ENCODE measurements around the gene GRK5. TPM values are rescaled to one million over a fixed set of nuclear protein-coding genes. Genes with fewer than 3 reads are reported as not detected.

The GRK5 gene
- total RNA-seq, 1 experiment from 2014 or later, result 4.8 TPM

DNA sequence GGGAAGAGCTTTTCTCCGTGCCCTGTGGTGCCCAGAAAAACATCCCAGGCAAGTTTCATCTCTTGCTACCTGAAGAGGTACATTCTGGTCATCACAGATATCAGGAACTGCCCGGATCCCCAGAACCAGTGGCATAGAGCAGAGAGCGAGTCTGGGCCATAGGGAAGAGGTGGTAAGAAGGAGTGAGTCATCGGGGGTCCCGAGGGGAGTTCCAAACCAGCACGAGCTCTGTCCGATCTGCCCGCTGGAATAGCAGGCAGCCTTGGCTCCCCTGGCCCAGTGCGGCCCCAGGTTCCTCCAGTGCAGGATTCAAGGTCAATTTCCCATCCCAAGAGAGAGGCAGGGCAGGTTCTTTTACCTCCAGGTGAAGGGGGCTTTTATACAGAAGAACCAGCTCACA lies 210.5 kb downstream of the GRK5 start:
- Histone ChIP-seq H3K9me2 (ENCODE audit: insufficient read depth) (no peaks in the 10 kb centered on the region), H3F3A (ENCODE audit: insufficient read depth, low read depth) (no peaks in the 10 kb centered on the region), H3K36me3 (ENCODE audit: low read depth) (no peaks in the 10 kb centered on the region), H4K20me1 (ENCODE audit: insufficient read depth) (no peaks in the 10 kb centered on the region), H2AFZ (no peak overlapping the region), H3K27me3 (ENCODE audit: insufficient read depth, low read depth) (no peaks in the 10 kb centered on the region), H3K9me3 (ENCODE audit: insufficient read depth, low read depth) (no peaks in the 10 kb centered on the region), H3K79me2 (ENCODE audit: low read depth) (no peaks in the 10 kb centered on the region), H3K27ac (no peak overlapping the region), H3K4me1 (replicated peaks; ENCODE audit: insufficient read depth) (no peaks in the 10 kb centered on the region), H3K4me2 (no peak overlapping the region), H3K4me3 (no peak overlapping the region)
- POLR2A ChIA-PET (ENCODE audit: unreplicated experiment), result no interaction called here
- TF ChIP-seq, protein P1, sequence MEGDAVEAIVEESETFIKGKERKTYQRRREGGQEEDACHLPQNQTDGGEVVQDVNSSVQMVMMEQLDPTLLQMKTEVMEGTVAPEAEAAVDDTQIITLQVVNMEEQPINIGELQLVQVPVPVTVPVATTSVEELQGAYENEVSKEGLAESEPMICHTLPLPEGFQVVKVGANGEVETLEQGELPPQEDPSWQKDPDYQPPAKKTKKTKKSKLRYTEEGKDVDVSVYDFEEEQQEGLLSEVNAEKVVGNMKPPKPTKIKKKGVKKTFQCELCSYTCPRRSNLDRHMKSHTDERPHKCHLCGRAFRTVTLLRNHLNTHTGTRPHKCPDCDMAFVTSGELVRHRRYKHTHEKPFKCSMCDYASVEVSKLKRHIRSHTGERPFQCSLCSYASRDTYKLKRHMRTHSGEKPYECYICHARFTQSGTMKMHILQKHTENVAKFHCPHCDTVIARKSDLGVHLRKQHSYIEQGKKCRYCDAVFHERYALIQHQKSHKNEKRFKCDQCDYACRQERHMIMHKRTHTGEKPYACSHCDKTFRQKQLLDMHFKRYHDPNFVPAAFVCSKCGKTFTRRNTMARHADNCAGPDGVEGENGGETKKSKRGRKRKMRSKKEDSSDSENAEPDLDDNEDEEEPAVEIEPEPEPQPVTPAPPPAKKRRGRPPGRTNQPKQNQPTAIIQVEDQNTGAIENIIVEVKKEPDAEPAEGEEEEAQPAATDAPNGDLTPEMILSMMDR (conservative IDR thresholded peaks at IDR 0.05), result no peak
- TF ChIP-seq EZH2 (IDR thresholded peaks at IDR 0.05; ENCODE audit: low read depth), result no peak
- no TSS peak for BruUV-seq (replicated peaks)
- intact Hi-C loops (cut with micrococcal nuclease; ENCODE audit: unreplicated experiment), result loop anchor here (1.0 to 2.0 kb wide), 4 partner anchors 71 to 212 kb away; partner anchors contain the start of gene RGS10
- CTCF ChIA-PET, result no interaction called here
- no peak for DNase-seq

DNA sequence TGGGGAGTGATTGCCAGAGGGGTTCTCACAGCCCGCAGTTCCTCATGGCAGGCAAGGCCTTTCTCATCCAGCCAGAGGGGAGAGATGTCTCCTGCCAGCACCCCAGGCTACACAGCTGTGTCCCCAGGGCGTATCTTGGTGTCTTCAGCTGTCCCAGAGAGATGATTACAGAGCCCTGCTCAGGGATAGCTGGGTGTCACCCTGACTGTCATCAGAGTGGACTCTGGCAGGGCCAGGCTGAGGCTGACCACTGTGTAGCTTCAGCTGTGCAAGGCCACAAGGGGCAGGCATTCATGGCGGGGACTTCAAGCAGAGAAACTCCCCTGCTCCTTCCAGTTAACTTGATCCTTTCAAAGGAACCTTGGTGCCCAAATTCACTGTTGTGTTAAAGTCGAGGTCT lies 211.0 kb downstream of the GRK5 start:
- H3F3A ChIP-seq (ENCODE audit: insufficient read depth, low read depth), result no peaks in the 10 kb centered on the region
- no peak overlapping the region for H2AFZ ChIP-seq
- DNase-seq, result no peak
- TF ChIP-seq EZH2 (IDR thresholded peaks at IDR 0.05; ENCODE audit: low read depth), result no peak
- TF ChIP-seq, protein P1 (conservative IDR thresholded peaks at IDR 0.05), result no peak
- H3K4me1 ChIP-seq (replicated peaks; ENCODE audit: insufficient read depth), result no peaks in the 10 kb centered on the region
- H3K9me3 ChIP-seq (ENCODE audit: insufficient read depth, low read depth), result no peaks in the 10 kb centered on the region
- intact Hi-C loops (cut with micrococcal nuclease; ENCODE audit: unreplicated experiment), result no loop called here
- ChIA-PET POLR2A (ENCODE audit: unreplicated experiment) (no interaction called here), CTCF (no interaction called here)
- H4K20me1 ChIP-seq (ENCODE audit: insufficient read depth), result no peaks in the 10 kb centered on the region
- BruUV-seq (replicated peaks), result no TSS peak
- H3K79me2 ChIP-seq (ENCODE audit: low read depth), result no peaks in the 10 kb centered on the region
- no peaks in the 10 kb centered on the region for H3K27me3 ChIP-seq (ENCODE audit: insufficient read depth, low read depth)
- no peak overlapping the region for H3K4me2 ChIP-seq
- H3K27ac ChIP-seq, result no peak overlapping the region
- H3K4me3 ChIP-seq, result no peak overlapping the region
- H3K36me3 ChIP-seq (ENCODE audit: low read depth), result no peaks in the 10 kb centered on the region
- no peaks in the 10 kb centered on the region for H3K9me2 ChIP-seq (ENCODE audit: insufficient read depth)

DNA sequence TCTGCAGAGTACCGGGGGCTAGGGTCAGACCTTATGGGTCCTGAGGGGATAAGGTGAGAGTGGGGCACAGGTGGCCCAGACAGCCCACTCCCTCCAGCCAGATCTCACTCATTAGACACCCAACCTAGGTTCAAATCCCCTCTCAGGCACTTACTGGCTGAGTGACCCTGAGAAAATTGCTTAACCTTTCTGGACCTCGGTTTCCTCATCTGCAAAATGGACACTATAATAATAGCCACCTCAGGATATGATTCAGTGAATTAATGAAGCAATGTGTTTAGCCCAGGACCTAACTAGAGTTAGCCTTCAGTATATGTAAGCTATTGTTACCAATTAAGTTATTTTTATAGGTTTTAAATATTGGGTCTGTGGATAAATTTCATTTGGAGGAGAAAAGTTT lies 212.6 kb downstream of the GRK5 start:
- H3K9me2 ChIP-seq (ENCODE audit: insufficient read depth), result no peaks in the 10 kb centered on the region
- no peaks in the 10 kb centered on the region for H3K27me3 ChIP-seq (ENCODE audit: insufficient read depth, low read depth)
- H3K4me3 ChIP-seq, result no peak overlapping the region
- no TSS peak for BruUV-seq (replicated peaks)
- H3K27ac ChIP-seq, result no peak overlapping the region
- CTCF ChIA-PET, result interaction anchor here (0.7 kb wide), 1 partner anchor 213 kb away, joined by 3 read pairs; the partner anchor contains the start of gene GRK5
- H3K4me1 ChIP-seq (replicated peaks; ENCODE audit: insufficient read depth), result no peaks in the 10 kb centered on the region
- H3K9me3 ChIP-seq (ENCODE audit: insufficient read depth, low read depth), result no peaks in the 10 kb centered on the region
- no peak for DNase-seq
- H3F3A ChIP-seq (ENCODE audit: insufficient read depth, low read depth), result no peaks in the 10 kb centered on the region
- H3K36me3 ChIP-seq (ENCODE audit: low read depth), result no peaks in the 10 kb centered on the region
- intact Hi-C loops (cut with micrococcal nuclease; ENCODE audit: unreplicated experiment), result no loop called here
- POLR2A ChIA-PET (ENCODE audit: unreplicated experiment), result no interaction called here
- TF ChIP-seq, protein P1 (conservative IDR thresholded peaks at IDR 0.05), result no peak
- no peak for TF ChIP-seq EZH2 (IDR thresholded peaks at IDR 0.05; ENCODE audit: low read depth)
- H2AFZ ChIP-seq, result no peak overlapping the region
- no peak overlapping the region for H3K4me2 ChIP-seq
- H4K20me1 ChIP-seq (ENCODE audit: insufficient read depth), result no peaks in the 10 kb centered on the region
- H3K79me2 ChIP-seq (ENCODE audit: low read depth), result no peaks in the 10 kb centered on the region

Data from PC-9 (cell line).